SKM-1 (cell line): Measurements from ENCODE around the gene FBXW11.

Experiments
- DNase-seq: peaks from one replicate; lab custom pipeline; 2025; ENCODE audit not compliant: unreplicated experiment; lab: John Stamatoyannopoulos, UW

Gene FBXW11

GRCh38 chr5:171872666-171873065, 133.8 kb downstream of the FBXW11 start:
- DNase-seq = no peak

GRCh38 chr5:171871711-171872110, 134.7 kb downstream of the FBXW11 start:
- DNase-seq = no peak

- no peak for DNase-seq
Observed at GRCh38 chr5:171869956-171870355, 136.5 kb downstream of the FBXW11 start.

GRCh38 chr5:171868236-171868635, 138.2 kb downstream of the FBXW11 start:
- no peak for DNase-seq

GRCh38 chr5:171867786-171868185, 138.7 kb downstream of the FBXW11 start:
- no peak for DNase-seq

GRCh38 chr5:171865471-171865870, 141.0 kb downstream of the FBXW11 start:
- no peak for DNase-seq

- DNase-seq = no peak
Observed at GRCh38 chr5:171863935-171864334, 142.5 kb downstream of the FBXW11 start.

- no peak for DNase-seq
Observed at GRCh38 chr5:171862624-171863023, 143.8 kb downstream of the FBXW11 start.

- DNase-seq = no peak
Observed at GRCh38 chr5:171861381-171861780, 145.1 kb downstream of the FBXW11 start.

GRCh38 chr5:171858303-171858702, 148.1 kb downstream of the FBXW11 start:
- DNase-seq = no peak

- no peak for DNase-seq
Observed at GRCh38 chr5:171857489-171857876, 149.0 kb downstream of the FBXW11 start.

- peak; percentile 30 for DNase-seq
Observed at GRCh38 chr5:171855798-171856763, 150.4 kb downstream of the FBXW11 start.

- no peak for DNase-seq
Observed at GRCh38 chr5:171855265-171855664, 151.2 kb downstream of the FBXW11 start.

GRCh38 chr5:171852255-171852681, 154.2 kb downstream of the FBXW11 start:
- peak; percentile 33 for DNase-seq

- DNase-seq = no peak
Observed at GRCh38 chr5:171851251-171851650, 155.2 kb downstream of the FBXW11 start.

- DNase-seq = no peak
Observed at GRCh38 chr5:171850324-171850947, 156.0 kb downstream of the FBXW11 start.

- no peak for DNase-seq
Observed at GRCh38 chr5:171849585-171850323, 156.7 kb downstream of the FBXW11 start.

GRCh38 chr5:171848911-171849520, 157.4 kb downstream of the FBXW11 start:
- no peak for DNase-seq

- no peak for DNase-seq
Observed at GRCh38 chr5:171848486-171848885, 158.0 kb downstream of the FBXW11 start.

- no peak for DNase-seq
Observed at GRCh38 chr5:171848006-171848405, 158.4 kb downstream of the FBXW11 start.

- no peak for DNase-seq
Observed at GRCh38 chr5:171847026-171847425, 159.4 kb downstream of the FBXW11 start.
